Gastrocnemius medialis (tissue), 4 donors: ENCODE measurements around the gene NEK1. TPM values are rescaled to one million over a fixed set of nuclear protein-coding genes. Genes with fewer than 3 reads are reported as not detected.

Experiments
- ATAC-seq, 2 donors: fragments of 150-250 bp; one replicate each; pipeline ENCODE4 v1.9.1; 2016
- DNase-seq, 2 donors: peaks; one replicate each; pipeline ENCODE4 v3.0.0-alpha.2; 2019
- H3K27ac ChIP-seq, 4 donors: fragments of 200-600 bp; sonication (generic); 1 replicate in 1 of 4; 2 replicates in 3 of 4; pipeline ENCODE4 v1.5.1; 2016 to 2018; ENCODE audit warnings: mild to moderate bottlenecking in 2 of 4, moderate library complexity in 1 of 4
- H3K27me3 ChIP-seq, 3 donors: fragments of 200-600 bp; sonication (generic) in 2 of 3; 1 replicate in 1 of 3; 2 replicates in 2 of 3; pipeline versions ENCODE4 v1.5.1 to v1.6.0; 2016 to 2019; ENCODE audit warnings: mild to moderate bottlenecking in 1 of 3, moderate library complexity in 1 of 3
- H3K36me3 ChIP-seq, 2 donors: fragments of 200-600 bp; sonication (generic) in 1 of 2; one replicate each; pipeline ENCODE4 v1.5.1; 2017 to 2018
- H3K4me1 ChIP-seq, 2 donors: fragments of 200-600 bp; sonication (generic) in 1 of 2; one replicate each; pipeline ENCODE4 v1.5.1; 2016 to 2017; ENCODE audit warnings: mild to moderate bottlenecking in 2 of 2
- H3K4me3 ChIP-seq, 4 donors: fragments of 200-600 bp; sonication (generic) in 3 of 4; 1 replicate in 1 of 4; 2 replicates in 3 of 4; pipeline ENCODE4 v1.5.1; 2016 to 2019; ENCODE audit warnings: mild to moderate bottlenecking in 2 of 4
- H3K9me3 ChIP-seq, 3 donors: fragments of 200-600 bp; sonication (generic) in 2 of 3; 1 replicate in 1 of 3; 2 replicates in 2 of 3; pipeline ENCODE4 v1.5.1; 2016 to 2019
- POLR2A ChIP-seq, 2 donors: fragments of 450-650 bp; IDR thresholded peaks; one replicate each; pipeline ENCODE4 v1.6.1; 2017; ENCODE audit warnings: antibody characterized with exemption in 2 of 2, mild to moderate bottlenecking in 2 of 2, moderate library complexity in 2 of 2
- in situ Hi-C, 4 donors: fragments of 200-750 bp; cut with MboI; loops; one replicate each; pipeline versions ENCODE4 v1.15.0 to v1.8.0; 2017; ENCODE audit warnings: low sequenced_read_pairs in 4 of 4
- intact Hi-C: fragments of 100-400 bp; cut with DNase I; formaldehyde crosslinking; loops from one replicate; pipeline ENCODE4 v1.15.1; 2023; ENCODE audit warnings: low total_unique reads
- total RNA-seq, 4 donors: library from RNA; depleted of rRNA; stranded (reverse); fragments of >200 nt; gene quantifications; one replicate each; pipeline versions ENCODE4 v1.1.0 to v1.2.3, GENCODE V29; 2016
- TF ChIP-seq, protein P1 (sequence below), 5 experiments: fragments of 450-650 bp in 3 of 5; fragments of 200-600 bp in 2 of 5; sonication (generic) in 2 of 5; IDR thresholded peaks in 4 of 5; conservative IDR thresholded peaks in 1 of 5; 1 replicate in 4 of 5; 2 replicates in 1 of 5; pipeline ENCODE4 v1.5.1; 2016 to 2019; ENCODE audit warnings: antibody characterized with exemption in 5 of 5, mild to moderate bottlenecking in 3 of 5, moderate library complexity in 3 of 5

NEK1 gene
- total RNA-seq, 4 donors from 2014 or later = 2.6 to 11.0 (median 3.9) TPM

DNA sequence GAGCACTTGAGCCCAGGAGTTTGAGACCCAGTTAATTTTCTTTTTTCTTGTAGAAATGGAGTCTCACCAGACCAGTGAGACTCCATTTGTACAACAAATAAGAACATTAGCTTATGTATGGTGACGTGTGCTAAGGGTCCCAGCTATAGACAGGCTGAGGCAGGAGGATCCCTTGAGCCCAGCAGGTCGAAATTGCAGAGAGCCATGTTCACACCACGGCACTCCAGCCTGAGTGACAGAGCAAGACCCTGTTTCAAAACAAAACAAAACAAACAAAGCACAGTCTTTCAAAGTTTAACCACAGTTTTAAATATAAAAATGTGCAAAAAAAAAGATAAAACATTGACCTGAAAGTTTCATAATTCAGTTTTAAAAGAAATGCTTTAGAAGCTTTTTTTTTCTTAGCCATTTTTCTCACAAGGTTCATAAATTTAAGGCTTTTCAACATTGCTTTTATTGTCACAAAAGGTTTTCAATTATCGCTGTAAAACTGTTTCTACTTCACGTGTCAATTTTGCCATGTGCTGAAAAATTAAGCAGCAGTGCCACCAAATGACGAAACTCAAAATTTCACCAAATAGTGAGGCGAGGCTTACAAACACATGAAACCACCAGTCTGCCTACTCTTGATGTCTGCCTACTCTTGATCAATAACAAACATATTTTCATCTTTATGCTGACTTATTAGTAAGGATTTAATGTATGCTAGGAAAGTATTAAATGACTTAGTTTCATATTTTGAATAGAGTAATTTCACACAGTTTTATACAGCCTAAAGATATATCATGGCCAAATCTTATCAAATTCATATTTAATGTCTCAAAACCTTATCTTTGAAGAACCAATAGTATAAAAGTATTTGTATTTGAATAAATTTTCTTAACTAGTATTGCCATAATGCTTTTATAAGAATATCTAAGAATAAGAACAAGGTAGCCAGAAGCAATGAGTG lies 126.3 kb downstream of the NEK1 start:
- H3K4me3 ChIP-seq = no peak overlapping the region
- peak; percentile 54 to 55 for ATAC-seq
- no peaks in the 10 kb centered on the region for H3K36me3 ChIP-seq

DNA sequence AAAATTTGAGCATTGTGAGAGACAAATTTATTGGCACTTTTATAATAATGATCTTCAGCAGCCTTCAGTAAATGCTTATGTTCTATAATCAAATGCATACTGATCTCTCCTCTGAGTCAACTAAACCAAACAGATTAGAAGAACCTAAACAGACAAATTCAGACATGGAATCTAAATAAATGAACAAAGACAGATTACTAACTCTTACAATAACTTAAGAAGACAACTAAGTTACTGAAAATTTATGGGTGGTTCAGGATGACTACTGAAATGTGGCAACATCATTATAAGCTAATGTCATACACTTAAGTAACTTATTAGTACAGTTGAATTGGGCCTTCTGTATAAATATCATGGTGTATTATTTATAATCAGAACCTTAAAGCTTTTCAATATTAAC lies 127.3 kb downstream of the NEK1 start:
- TF ChIP-seq, protein P1, sequence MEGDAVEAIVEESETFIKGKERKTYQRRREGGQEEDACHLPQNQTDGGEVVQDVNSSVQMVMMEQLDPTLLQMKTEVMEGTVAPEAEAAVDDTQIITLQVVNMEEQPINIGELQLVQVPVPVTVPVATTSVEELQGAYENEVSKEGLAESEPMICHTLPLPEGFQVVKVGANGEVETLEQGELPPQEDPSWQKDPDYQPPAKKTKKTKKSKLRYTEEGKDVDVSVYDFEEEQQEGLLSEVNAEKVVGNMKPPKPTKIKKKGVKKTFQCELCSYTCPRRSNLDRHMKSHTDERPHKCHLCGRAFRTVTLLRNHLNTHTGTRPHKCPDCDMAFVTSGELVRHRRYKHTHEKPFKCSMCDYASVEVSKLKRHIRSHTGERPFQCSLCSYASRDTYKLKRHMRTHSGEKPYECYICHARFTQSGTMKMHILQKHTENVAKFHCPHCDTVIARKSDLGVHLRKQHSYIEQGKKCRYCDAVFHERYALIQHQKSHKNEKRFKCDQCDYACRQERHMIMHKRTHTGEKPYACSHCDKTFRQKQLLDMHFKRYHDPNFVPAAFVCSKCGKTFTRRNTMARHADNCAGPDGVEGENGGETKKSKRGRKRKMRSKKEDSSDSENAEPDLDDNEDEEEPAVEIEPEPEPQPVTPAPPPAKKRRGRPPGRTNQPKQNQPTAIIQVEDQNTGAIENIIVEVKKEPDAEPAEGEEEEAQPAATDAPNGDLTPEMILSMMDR (IDR thresholded peaks at IDR 0.05 in 4 of 5, conservative IDR thresholded peaks at IDR 0.05 in 1 of 5) = no peak
- TF ChIP-seq POLR2A (IDR thresholded peaks at IDR 0.05) = no peak
- ATAC-seq (no peak), DNase-seq (no peak)
- in situ Hi-C loops (loop anchor here (5.0 to 25.0 kb wide), 5 partner anchors 470 to 798 kb away; partner anchors contain the start of gene CBR4 (in 4 of the 4)), intact Hi-C loops (loop anchor here (5.0 to 10.0 kb wide), 3 partner anchors 213 to 770 kb away; partner anchors contain the start of genes CBR4 and SH3RF1)
- no peak overlapping the region for H3K27ac ChIP-seq
- no peak overlapping the region for H3K4me3 ChIP-seq
- H3K4me1 ChIP-seq = no peaks in the 10 kb centered on the region
- H3K9me3 ChIP-seq = no peaks in the 10 kb centered on the region
- H3K27me3 ChIP-seq = no peaks in the 10 kb centered on the region
- no peaks in the 10 kb centered on the region for H3K36me3 ChIP-seq

More for the DNA sequence above, 126.3 kb downstream of the NEK1 start:
- H3K27ac ChIP-seq = no peak overlapping the region
- in situ Hi-C loops (loop anchor here (5.0 to 25.0 kb wide), 5 partner anchors 471 to 799 kb away; partner anchors contain the start of gene CBR4 (in 4 of the 4)), intact Hi-C loops (loop anchor here (2.0 to 10.0 kb wide), 6 partner anchors 214 to 901 kb away; partner anchors contain the start of genes CBR4 and SH3RF1)
- H3K27me3 ChIP-seq = no peaks in the 10 kb centered on the region
- no peak for DNase-seq
- no peaks in the 10 kb centered on the region for H3K9me3 ChIP-seq
- TF ChIP-seq, protein P1 (IDR thresholded peaks at IDR 0.05 in 4 of 5, conservative IDR thresholded peaks at IDR 0.05 in 1 of 5) = peak in 4 of 5 experiments; percentile 20 to 42 (median 26)
- no peak for TF ChIP-seq POLR2A (IDR thresholded peaks at IDR 0.05)
- no peaks in the 10 kb centered on the region for H3K4me1 ChIP-seq

DNA sequence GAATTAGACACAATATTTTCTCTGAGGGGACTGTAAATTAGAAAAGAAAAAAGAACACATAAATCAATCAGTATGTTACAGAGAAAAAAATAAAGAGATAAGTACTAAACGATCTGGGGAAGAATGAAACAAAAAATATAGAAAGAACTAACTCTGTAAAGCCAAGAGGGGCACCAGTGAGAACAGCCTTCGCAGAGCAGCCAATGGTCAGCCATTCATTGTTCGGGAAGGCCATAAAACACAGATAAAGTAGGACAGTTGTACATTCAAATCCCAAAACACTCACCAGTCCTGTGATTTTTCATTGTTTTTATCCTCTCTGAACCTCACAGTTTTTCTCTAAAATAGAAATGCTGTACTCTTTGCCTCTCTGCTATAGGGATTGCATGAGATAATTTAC lies 127.9 kb downstream of the NEK1 start:
- Histone ChIP-seq H3K27ac (no peak overlapping the region), H3K27me3 (no peaks in the 10 kb centered on the region), H3K4me3 (no peak overlapping the region), H3K36me3 (no peaks in the 10 kb centered on the region), H3K4me1 (no peaks in the 10 kb centered on the region), H3K9me3 (no peaks in the 10 kb centered on the region)
- TF ChIP-seq, protein P1 (IDR thresholded peaks at IDR 0.05 in 4 of 5, conservative IDR thresholded peaks at IDR 0.05 in 1 of 5) = no peak
- TF ChIP-seq POLR2A (IDR thresholded peaks at IDR 0.05) = no peak
- intact Hi-C loops = loop anchor here (10.0 kb wide), 1 partner anchor 770 kb away; no protein-coding TSS in a partner anchor
- ATAC-seq (no peak), DNase-seq (no peak)
- in situ Hi-C loops = loop anchor here (10.0 to 25.0 kb wide), 4 partner anchors 470 to 797 kb away; partner anchors contain the start of gene CBR4 (in 4 of the 4)

DNA sequence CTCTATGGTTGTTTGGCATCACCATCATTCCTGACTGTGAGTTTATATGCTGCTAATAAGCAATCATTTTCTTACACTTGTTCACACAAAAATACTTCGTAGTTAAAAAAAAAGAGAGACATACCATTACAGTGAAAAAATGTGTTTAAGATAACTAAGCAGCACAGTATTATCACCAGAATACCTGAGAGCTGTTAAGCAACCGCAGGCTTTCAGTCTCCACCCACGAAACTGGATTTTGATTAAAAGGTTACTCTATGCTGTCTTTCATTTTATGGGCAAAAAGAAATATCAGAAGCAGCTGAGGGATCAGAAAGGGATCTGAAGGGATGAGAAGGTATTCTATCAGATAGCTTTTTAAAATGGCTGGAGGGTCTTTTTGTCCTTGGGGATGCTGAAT lies 148.3 kb downstream of the NEK1 start:
- in situ Hi-C loops = no loop called here
- no peak overlapping the region for H3K4me3 ChIP-seq
- TF ChIP-seq, protein P1 (IDR thresholded peaks at IDR 0.05 in 4 of 5, conservative IDR thresholded peaks at IDR 0.05 in 1 of 5) = no peak
- no peak for TF ChIP-seq POLR2A (IDR thresholded peaks at IDR 0.05)
- H3K4me1 ChIP-seq = no peaks in the 10 kb centered on the region
- intact Hi-C loops = no loop called here
- DNase-seq = no peak
- ATAC-seq = no peak
- H3K9me3 ChIP-seq = no peaks in the 10 kb centered on the region
- H3K36me3 ChIP-seq = no peaks in the 10 kb centered on the region
- H3K27me3 ChIP-seq = no peaks in the 10 kb centered on the region
- H3K27ac ChIP-seq = no peak overlapping the region
